ENCODE measurements around the gene RRH. TPM values are rescaled to one million over a fixed set of nuclear protein-coding genes. Genes with fewer than 3 reads are reported as not detected.
"Not testable (repeated sequence)": the region's sequence is repeated elsewhere in the genome, so short reads cannot be mapped to it uniquely, and the experiment has no call there.

RRH gene
- total RNA-seq, 2 donors from 2014 or later: not detected

GRCh38 chr4:109848501-109848900 is 20.7 kb downstream of the RRH start:
- WGBS, 2 donors: 33 to 54% methylated on average over 2 of the region's 2 CpGs
- no peak for ATAC-seq
- no peaks in the 10 kb centered on the region for H3K9me3 ChIP-seq
- no peak overlapping the region for H3K4me3 ChIP-seq
- intact Hi-C loops (cut with DNase I): no loop called here
- no peak for DNase-seq
- TF ChIP-seq CTCF (IDR thresholded peaks at IDR 0.05): no peak
- no peak for TF ChIP-seq POLR2A (IDR thresholded peaks at IDR 0.05)
- peak overlapping the region in 2 of 4 donors; percentile 23 to 47 for H3K27ac ChIP-seq
- H3K4me1 ChIP-seq: peaks cover 42% of the 10 kb centered on the region
- no peaks in the 10 kb centered on the region for H3K27me3 ChIP-seq
- H3K36me3 ChIP-seq (replicated peaks in 1 of 2; ENCODE audit: insufficient read depth in 1 of 2, low read depth in 2 of 2): no peaks in the 10 kb centered on the region

- Histone ChIP-seq H3K36me3 (replicated peaks in 1 of 2; ENCODE audit: insufficient read depth in 1 of 2, low read depth in 2 of 2) (no peaks in the 10 kb centered on the region), H3K4me1 (peaks cover 37% of the 10 kb centered on the region), H3K27ac (peak overlapping the region in 2 of 4 donors; percentile 16 to 18), H3K27me3 (no peaks in the 10 kb centered on the region), H3K4me3 (no peak overlapping the region), H3K9me3 (no peaks in the 10 kb centered on the region)
- DNase-seq (peak; percentile 48 to 62 (median 57)), ATAC-seq (peak; percentile 75)
- 39 to 40% methylated on average over 5 of the region's 5 CpGs for WGBS, 2 donors
- no peak for TF ChIP-seq POLR2A (IDR thresholded peaks at IDR 0.05)
- no peak for TF ChIP-seq CTCF (IDR thresholded peaks at IDR 0.05)
- intact Hi-C loops (cut with DNase I): no loop called here
These were observed 22.8 kb downstream of the RRH start for GRCh38 chr4:109850601-109851000.

GRCh38 chr4:109859426-109860300 is 31.9 kb downstream of the RRH start:
- 60 to 76% methylated on average over 4 of the region's 4 CpGs for WGBS, 2 donors
- H3K36me3 ChIP-seq (replicated peaks in 1 of 2; ENCODE audit: insufficient read depth in 1 of 2, low read depth in 2 of 2); H3K4me3 ChIP-seq; H3K27me3 ChIP-seq; H3K27ac ChIP-seq; intact Hi-C loops (cut with DNase I); H3K9me3 ChIP-seq; ATAC-seq; DNase-seq: not testable (repeated sequence)
- peaks cover 11% of the 10 kb centered on the region for H3K4me1 ChIP-seq

GRCh38 chr4:109861271-109861670 is 33.5 kb downstream of the RRH start:
- ATAC-seq (no peak), DNase-seq (no peak)
- Histone ChIP-seq H3K27ac (no peak overlapping the region), H3K4me1 (peaks cover 11% of the 10 kb centered on the region), H3K36me3 (replicated peaks in 1 of 2; ENCODE audit: insufficient read depth in 1 of 2, low read depth in 2 of 2) (no peaks in the 10 kb centered on the region), H3K4me3 (no peak overlapping the region), H3K9me3 (no peaks in the 10 kb centered on the region), H3K27me3 (no peaks in the 10 kb centered on the region)
- intact Hi-C loops (cut with DNase I): no loop called here
- 92 to 95% methylated on average over 2 of the region's 2 CpGs for WGBS, 2 donors
- TF ChIP-seq CTCF (IDR thresholded peaks at IDR 0.05): no peak
- no peak for TF ChIP-seq POLR2A (IDR thresholded peaks at IDR 0.05)

- Histone ChIP-seq H3K4me1 (peaks cover 11% of the 10 kb centered on the region), H3K36me3 (replicated peaks in 1 of 2; ENCODE audit: insufficient read depth in 1 of 2, low read depth in 2 of 2) (no peaks in the 10 kb centered on the region), H3K9me3 (no peaks in the 10 kb centered on the region), H3K4me3 (no peak overlapping the region), H3K27ac (no peak overlapping the region), H3K27me3 (no peaks in the 10 kb centered on the region)
- DNase-seq (no peak), ATAC-seq (no peak)
- TF ChIP-seq POLR2A (IDR thresholded peaks at IDR 0.05) (no peak), CTCF (IDR thresholded peaks at IDR 0.05) (no peak)
- WGBS, 2 donors: 81 to 84% methylated on average over 3 of the region's 3 CpGs
- intact Hi-C loops (cut with DNase I): no loop called here
These were observed 34.2 kb downstream of the RRH start for GRCh38 chr4:109861916-109862511.

All from body of pancreas (tissue), 4 donors.